IPS-NIHi7 (cell line): ENCODE measurements around the gene REEP1.
"Not testable (repeated sequence)": the region's sequence is repeated elsewhere in the genome, so short reads cannot be mapped to it uniquely, and the experiment has no call there.

Experiments used
- DNase-seq: peaks from one replicate; pipeline ENCODE4 v3.0.0; 2012; ENCODE audit warnings: mixed read lengths; ENCODE audit errors: extremely low spot score

REEP1 gene

DNA sequence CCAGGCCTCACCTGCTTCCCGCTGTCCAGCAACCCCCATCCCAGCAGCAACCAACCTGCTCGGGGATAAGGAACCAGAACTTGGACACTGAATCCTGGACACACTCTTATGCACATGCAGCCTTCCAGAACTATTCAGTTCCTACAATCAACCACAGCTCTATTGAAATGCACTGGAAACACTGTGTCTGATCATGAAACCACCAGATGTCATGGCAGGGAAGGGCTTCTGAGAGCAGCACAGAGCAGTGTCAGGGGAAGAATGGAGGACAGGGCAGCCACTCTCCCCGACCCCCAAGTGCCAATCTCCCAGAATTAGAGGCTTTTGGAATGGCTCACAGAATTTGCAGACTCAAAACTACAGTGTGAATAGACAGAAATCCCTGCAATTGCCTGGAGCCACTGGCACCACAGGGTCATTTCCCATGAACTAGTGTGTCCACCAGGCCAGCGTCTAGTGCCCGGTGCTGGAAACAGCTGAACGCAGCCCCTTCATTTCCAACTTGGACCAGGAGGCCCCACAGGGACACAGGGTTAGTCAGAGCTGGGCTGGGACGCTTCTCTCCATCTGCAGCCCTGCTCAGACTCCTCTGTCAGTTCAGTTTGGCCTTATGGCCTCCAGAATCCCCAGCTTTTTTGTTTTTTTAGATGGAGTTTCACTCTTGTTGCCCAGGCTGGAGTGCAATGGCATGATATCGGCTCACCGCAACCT lies 112.6 kb downstream of the REEP1 start:
- DNase-seq: no peak

DNA sequence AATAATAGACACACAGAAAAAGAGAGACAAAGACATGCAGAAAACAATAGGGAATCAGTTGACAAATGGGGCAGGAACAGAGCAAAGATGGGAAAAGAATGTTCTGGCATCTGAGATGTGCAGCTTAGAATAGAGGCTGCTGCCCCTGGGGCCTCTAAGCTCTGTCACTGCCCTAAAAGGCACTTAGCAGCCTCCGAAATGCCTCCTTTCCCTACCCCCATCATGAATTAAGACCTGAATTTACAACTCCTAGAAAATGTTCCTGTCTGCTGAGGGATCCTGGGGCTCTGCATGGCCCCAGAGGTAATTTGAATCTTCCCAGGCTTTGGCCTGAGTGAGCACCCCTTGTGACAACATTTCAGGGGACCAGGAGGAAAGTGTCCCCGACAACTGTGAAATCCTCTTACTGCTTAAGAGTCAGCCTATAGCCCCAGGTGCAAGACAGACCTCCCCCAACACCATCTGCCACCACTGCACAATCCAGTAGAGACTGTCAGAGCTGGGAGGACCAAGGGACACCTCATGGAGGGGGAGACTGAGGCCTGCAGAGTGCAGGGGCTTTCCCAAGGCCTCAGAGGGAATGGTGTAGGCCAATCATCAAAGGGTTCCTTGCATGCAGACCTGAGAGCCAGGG lies 113.4 kb downstream of the REEP1 start:
- DNase-seq: no peak

DNA sequence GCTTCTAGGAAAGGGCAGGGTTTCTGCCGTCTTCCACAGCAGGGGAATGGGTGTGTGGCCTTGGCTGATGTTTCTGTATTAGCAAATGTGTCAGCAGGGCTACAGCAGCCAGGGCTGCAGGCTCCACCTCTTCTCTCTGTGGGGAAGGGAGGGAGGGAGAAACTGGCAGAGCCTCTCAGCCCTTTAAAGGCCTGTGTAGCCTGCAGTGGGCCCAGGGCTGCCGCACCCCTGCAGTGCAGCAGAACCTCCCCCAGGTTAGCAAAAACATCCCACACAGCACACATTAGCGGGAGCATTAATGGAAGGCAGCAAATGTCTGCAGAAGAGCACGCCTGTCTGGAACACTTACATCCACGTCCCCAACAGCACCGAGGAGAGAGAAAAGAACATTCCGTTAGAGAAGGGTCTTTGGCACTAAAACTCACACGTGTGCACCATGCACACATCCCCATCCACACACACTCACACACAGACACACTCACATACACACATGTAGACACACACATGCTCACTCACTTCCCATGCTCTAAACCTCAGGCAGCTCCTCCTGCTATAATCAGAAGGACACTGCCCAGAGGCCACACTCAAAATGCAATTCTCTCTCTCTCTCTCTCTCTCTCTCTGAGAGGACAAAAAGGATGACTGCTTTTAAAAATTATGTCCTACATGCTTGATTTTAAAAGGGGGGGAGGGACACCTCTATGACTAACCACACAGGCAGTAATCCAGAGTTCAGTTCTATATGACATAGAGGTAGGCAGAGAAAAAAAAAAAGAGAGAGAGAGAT lies 114.1 kb downstream of the REEP1 start:
- DNase-seq: peak; percentile 52

DNA sequence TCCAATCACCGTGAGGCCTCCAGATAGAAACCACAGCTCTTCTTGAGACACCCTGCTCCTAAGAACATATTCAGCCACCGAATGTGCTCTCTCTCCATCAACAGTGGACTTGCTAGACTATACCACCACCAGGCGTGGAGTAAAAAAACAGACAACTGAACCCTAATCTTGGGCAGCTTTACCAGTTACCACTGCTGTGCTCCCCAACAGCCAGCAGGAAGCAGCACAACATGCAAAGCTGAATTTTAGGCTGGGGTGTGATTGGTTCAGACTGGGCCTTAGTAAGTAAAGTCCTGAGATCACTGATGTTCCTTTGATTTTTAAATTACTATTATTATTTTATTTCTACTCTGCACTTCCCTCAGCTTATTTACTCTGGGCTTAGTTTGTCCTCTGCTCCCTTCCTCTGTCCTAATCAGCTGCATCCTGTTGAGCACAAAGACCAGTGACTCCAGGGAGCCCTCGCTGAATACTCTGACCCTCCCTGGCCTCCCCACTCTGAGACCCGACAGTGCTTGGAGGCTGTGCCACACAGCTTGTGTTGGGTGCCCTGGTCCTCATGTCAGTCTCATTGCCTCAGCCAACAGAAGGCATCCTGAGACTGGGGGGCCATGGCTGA lies 116.3 kb downstream of the REEP1 start:
- DNase-seq: peak; percentile 66

DNA sequence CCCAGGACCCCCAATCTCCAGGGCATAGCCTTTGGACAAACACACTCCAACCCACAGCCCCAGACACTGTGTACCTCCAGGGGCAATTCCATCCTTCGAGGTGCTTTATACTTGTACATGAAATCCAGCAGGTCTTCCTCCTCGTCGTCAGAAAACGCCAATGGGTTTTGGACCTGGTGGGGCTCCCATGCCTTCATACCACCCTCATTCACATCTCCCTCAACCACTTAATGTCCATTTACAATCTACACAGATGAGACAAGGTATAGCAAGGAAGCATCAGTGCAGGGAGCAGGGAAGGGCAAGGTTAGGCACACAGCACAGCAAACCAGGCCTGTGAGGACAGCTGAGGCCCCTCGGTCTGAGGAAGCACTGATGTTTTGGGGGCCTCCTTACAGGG lies 117.5 kb downstream of the REEP1 start:
- no peak for DNase-seq

DNA sequence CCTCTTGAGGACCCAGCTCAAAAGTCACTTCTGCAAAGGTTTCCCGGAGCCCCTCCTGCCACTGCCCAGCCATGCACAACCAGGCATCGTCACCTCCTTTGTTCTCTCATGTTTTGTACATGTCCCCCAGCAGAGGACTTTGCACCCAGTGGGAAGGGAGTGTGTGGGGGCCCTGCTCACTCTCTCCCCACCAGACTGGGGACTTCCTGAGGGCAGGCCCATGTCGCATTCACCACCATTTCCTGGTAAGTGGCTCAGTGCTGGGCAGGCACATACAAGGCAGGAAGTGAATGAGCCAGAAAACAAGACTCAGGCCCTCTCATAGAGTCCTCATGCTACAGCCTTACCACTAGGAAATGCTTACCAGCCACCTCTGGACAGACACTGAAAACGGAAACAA lies 119.3 kb downstream of the REEP1 start:
- no peak for DNase-seq

DNA sequence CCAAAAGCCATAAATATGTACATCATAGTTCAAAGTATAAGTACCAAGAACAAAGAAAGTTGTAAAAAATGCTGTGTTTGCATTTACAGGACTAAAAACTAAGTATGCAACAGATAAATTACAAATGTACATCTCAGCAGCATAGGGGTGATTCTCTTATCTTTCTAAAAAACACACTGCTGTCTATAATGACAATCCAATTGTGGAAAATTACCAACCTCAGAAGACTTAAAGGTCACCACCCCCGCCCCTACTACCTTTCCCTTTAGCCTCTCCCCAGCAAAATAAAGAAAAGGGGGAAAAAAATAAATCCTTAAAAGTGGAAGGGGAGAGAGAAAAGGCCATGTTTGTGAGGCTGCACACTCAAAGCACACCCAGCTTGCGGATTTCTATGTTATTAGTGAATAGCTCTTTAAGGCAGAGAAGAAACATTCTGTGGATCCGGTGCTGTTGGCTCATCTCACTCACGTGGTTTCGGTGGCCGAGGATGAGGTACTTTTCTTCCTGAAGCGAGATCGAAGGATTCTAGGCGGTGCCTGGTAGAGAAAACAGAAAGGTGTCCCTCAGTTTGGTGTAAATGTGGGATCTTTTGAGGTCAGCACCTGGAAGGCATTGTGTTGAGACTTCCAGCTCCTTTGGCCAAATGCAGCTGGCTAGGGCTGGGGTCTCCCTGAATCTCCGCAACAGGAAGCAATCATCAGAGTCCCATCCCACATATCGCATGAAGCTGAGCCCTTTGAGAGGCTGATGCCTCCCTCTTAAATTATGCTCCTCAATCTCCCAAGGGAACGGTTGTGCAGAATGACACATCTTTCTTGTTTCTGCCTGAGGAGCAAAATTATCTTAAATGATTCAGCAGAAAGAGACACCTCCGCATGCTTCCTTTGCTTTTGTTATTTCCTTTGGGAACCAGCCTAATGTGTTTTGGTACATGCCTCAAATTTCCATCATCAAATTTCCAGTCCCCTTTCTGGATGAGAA lies 120.6 kb downstream of the REEP1 start:
- no peak for DNase-seq

DNA sequence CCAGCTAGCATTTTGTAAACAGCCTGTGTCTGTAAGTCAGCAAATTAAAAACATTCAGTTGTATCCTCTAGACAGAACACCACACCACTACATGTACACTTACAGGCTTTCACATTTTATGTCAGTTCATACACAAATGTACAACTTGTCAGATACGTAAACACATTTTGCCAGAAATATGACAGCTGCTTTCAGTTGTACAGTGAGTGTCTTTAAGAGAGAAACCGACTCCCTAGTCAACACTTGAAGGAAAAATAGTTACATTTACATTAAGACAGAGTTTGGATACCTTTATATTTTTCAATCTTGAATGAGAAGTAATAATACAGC lies 123.0 kb downstream of the REEP1 start:
- DNase-seq: no peak

DNA sequence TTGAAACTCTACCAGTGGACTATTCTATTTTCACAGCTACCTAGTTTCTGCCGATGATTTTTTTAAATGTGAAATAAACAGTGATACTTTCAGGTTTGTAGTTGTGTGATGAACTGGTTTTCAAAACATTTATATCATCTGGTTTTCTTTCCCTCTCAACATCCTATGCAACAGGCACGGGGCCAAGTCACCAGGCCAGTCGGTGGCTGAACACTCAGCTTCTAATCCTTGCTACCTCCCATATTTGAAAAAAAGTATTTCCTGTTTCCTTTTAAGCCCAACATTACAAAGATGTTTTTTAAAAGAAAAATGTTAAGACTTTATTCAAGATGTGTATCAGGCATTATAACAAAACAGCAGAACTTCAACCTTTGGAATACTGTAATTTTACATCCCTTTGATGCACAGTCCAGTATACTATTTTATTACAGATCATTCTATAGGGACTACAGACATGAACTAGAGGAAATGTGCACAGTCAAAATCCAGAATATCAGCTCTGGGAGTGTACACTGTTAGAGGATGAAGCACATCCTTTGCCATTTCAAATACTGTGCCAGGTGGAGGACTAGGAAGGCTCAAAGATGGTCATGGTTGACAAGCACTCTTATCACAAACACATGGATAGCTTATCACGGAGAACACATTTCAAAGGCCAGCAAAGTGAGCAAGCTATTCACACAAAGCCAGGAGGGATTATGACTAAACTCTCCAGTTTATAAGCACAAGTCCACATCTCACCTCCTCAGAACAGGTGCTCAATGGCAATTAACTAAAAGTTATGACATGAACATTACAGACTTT lies 123.5 kb downstream of the REEP1 start:
- no peak for DNase-seq

DNA sequence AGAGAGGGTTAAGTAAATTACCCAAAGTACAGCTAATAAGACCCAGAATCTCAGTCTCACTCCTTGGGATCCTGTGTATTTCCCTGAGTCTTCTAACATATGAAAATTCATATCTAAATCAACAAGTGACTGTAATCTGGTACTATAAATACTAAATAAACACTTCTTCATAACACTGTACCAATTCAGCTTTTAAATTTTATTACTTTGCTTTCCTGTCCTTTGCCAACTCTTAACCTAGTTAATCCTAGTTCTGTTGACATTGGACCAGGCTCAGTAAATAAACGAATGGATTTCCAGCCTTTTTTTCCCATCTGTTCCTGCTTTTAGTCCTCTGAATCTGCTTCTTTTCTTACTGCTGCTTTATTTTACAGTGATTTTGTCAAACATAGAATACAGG lies 124.4 kb downstream of the REEP1 start:
- DNase-seq: no peak

DNA sequence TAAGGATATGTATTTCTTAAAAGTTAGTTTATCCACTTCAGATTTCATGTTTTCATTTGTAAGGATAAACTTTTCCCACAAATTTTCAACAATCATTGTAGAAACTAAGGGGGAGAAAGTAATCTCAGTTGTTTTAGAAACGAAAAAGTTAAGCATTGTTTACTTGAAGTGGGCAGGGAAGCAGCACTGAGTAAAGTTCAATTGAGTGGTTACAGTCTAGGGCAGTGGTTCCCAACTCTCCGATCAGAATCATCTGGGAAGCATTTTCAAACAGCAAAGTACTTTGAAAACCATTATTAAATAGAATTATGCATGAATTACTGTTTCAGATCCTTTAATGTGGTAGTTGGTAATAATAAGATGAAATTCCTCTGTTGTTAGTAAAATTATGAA lies 125.6 kb downstream of the REEP1 start:
- DNase-seq: no peak

DNA sequence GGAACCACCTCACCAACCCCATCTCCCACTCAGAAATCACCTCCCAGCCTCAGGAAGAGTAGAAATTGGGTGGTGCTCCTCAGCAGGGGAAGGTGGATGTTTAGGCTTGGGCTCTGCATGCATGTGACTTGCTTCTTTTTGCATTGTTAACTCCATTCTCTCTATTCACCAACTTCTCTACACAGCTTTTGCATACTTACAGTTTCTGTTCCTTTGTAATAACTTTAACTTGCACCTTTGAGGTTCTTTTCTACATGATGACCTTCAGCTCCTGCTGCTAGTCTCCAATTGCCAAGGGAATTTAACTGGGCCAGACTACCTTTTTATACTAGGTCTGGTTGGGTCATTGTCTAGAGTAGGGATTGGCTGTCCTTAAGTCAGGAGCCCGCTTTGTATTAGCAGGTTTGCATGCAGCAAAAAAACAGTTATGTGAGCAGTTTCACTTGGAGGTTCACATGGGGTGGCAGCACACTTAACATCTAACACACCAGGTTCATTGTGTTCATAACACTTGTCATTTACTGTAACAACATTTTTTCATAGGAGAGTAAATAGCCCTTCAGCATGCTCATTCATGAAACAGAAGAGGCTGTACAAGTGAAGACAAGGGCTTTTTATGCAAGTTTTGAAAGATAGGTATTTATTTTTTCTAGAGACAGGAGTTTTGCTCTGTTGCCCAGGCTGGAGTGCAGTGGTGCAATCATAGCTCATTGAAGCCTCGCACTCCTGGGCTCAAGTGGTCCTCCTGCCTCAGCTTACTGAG lies 126.2 kb downstream of the REEP1 start:
- no peak for DNase-seq

DNA sequence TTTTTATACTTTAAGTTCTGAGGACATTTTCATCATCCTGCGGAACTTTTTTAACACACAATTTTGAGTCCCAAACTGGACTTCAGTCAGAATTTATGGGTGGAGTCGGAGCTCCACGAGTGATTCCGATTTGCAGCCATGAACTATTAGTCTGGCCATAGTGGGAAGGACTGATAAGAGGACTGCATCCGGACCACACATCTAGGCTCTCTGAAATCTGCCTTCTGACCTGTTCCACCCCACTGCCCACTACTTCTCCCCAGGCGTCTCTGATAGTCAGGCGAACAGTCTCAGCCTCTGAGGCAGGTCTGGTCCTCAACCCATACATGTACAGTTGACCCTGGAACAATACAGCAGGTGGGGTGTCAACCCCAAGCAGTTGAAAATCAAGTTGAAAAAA lies 133.0 kb downstream of the REEP1 start:
- no peak for DNase-seq

DNA sequence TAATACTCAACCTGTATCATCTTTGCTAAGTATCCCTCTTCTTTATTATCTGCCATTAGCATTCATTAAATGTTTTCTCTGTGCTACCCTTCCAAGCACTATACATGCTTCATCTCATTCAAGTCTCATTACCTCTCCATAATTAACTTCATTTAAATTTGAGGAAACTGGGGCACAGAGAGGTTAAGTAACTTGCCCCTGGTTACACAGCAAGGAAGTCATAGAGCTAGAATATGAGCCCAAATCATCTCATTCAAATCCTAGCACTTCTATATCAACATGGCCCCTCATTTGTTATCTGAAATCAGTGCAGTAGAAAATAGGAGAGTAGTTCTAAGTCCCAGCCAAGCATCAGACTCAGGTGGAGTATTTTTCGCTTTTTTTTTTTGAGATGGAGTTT lies 133.8 kb downstream of the REEP1 start:
- no peak for DNase-seq

DNA sequence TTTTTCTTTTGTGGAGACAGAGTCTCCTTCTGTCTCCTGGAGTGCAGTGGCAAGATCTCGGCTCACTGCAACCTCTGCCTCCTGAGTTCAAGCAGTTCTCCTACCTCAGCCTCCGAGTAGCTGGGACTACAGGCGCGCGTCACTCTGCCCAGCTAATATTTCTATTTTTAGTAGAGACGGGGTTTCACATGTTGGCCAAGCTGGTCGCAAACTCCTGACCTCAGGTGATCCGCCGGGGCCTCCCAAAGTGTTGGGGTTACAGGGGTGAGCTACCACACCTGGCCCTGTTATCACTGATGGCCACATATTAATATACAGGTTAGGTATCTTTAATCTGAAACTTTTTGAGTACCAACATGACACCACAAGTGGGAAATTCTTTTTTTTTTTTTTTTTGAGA lies 134.7 kb downstream of the REEP1 start:
- no peak for DNase-seq

DNA sequence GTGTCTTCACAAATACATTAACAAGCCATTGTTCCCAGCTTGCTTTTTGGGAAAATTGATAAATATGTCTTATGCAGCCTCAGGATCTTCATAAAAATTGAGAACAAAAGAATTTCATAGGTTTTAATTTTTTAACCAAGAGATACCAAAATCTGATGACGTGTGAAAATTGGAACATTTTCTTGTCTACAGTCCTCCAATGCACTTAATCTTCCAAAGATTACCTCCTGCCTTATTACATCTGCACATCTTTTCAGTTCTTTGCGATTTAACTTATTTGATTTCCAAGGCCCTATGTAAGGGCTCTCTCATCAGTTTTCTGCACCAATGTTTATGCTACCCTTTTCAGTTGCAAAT lies 135.1 kb downstream of the REEP1 start:
- DNase-seq: no peak

DNA sequence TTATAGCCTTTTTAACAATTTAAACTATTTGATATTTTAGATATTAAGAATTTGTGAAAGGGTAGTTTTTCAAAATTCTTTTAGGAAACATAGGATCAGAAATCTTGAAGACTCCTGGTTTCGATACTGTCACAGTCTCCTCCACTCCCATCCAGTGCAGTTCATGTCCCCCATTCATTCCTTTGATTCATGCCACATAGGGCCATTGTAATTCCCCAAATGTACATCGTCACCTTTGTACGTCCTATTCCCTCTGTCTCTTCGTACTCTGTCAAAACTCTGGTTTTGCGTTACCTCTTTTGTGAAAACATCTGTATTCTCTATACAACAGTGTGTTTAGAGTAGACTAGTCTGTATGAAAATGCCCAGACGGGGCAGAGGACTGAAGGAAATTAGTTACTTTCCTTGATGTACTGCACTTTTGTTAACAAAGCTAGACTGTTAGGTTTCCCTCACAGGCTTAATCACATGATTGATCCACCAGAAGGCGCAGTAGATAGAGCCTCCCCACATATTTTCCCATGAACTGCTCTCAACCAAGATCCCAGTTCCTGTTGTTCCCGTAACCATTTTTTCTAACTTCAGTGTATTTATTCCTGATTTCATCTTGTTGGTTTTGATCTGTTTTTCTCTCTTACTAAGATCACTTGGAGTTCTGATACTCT lies 135.6 kb downstream of the REEP1 start:
- no peak for DNase-seq

DNA sequence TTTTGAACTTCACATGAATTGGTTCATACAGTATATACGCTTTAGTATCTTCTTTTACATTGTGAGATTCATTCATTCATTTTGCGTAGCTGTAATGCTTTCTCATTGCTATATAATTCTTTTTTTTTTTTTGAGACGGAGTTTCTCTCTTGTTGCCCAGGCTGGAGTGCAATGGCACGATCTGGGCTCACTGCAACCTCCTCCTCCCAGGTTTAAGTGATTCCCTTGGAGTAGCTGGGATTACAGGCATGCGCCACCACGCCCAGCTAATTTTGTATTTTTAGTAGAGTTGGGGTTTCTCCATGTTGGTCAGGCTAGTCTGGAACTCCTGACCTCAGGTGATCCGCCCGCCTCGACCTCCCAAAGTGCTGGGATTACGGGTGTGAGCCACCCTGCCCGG lies 136.9 kb downstream of the REEP1 start:
- DNase-seq: not testable (repeated sequence)

DNA sequence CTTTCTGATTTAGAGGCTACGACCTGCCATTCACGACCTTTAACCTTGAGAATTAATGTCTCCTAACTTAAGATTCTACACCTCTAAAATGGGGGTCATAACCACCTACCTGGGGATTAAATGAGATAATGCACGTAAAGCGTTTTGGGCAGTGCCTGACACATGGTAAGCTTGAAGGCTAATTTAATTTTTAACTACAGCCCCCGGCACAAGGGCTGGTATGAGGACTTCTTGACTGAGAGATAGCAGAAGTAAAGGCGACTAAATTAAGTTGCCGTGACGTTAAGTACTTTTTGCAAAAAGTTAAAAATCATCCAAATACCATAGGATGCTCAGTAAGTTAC lies 137.6 kb downstream of the REEP1 start:
- no peak for DNase-seq
